ENCODE results near the gene MIA3.

- no peak for TF ChIP-seq CTCF (conservative IDR thresholded peaks at IDR 0.05; ENCODE audit: low read depth, low read length)
- no peak for TF ChIP-seq EZH2phosphoT487 (IDR thresholded peaks at IDR 0.05; ENCODE audit: borderline replicate concordance, low read length)
Measured at GRCh38 chr1:222622765-222623164, 4.9 kb downstream of the MIA3 start.
